Stomach (tissue), 9 donors: ENCODE results near the gene GNE. TPM values are rescaled to one million over a fixed set of nuclear protein-coding genes. Genes with fewer than 3 reads are reported as not detected.
"Not testable (repeated sequence)": the region's sequence is repeated elsewhere in the genome, so short reads cannot be mapped to it uniquely, and the experiment has no call there.

Experiments
- DNase-seq, 2 donors: peaks; one replicate each; pipeline versions ENCODE4 v3.0.0 to v3.0.0-alpha.2; 2013 to 2019
- H3K27ac ChIP-seq, 5 donors: fragments of 200-600 bp in 4 of 5; sonication (generic) in 4 of 5; one replicate each; pipeline ENCODE4 v1.5.1; 2013 to 2019; ENCODE audit warnings: mild to moderate bottlenecking in 1 of 5, moderate library complexity in 1 of 5
- H3K27me3 ChIP-seq, 3 donors: fragments of 200-600 bp; sonication (generic); one replicate each; pipeline ENCODE4 v1.5.1; 2017 to 2019; ENCODE audit warnings: mixed run types in 1 of 3
- H3K36me3 ChIP-seq, 4 donors: fragments of 200-600 bp; sonication (generic); 1 replicate in 3 of 4; 2 replicates in 1 of 4; pipeline ENCODE4 v1.5.1; 2016 to 2019
- H3K4me1 ChIP-seq, 4 donors: fragments of 200-600 bp; sonication (generic); one replicate each; pipeline ENCODE4 v1.5.1; 2016 to 2019
- H3K4me3 ChIP-seq, 4 donors: fragments of 200-600 bp; sonication (generic) in 3 of 4; one replicate each; pipeline ENCODE4 v1.5.1; 2016 to 2019; ENCODE audit warnings: mild to moderate bottlenecking in 1 of 4
- H3K9me3 ChIP-seq, 4 donors: fragments of 200-600 bp; sonication (generic); one replicate each; pipeline ENCODE4 v1.5.1; 2016 to 2019
- EP300 ChIP-seq: sonication (generic); formaldehyde crosslinking; IDR thresholded peaks from one replicate; pipeline ENCODE4 v1.6.1; 2017; ENCODE audit warnings: antibody characterized with exemption
- POLR2A ChIP-seq, 4 donors: fragments of 450-650 bp; IDR thresholded peaks; one replicate each; pipeline ENCODE4 v1.6.1; 2016; ENCODE audit warnings: antibody characterized with exemption in 4 of 4, control low read depth in 2 of 4, mild to moderate bottlenecking in 1 of 4, moderate library complexity in 1 of 4
- POLR2AphosphoS5 ChIP-seq, 3 donors: sonication (generic); formaldehyde crosslinking; IDR thresholded peaks; one replicate each; pipeline ENCODE4 v1.6.1; 2016; ENCODE audit warnings: antibody characterized with exemption in 3 of 3
- WGBS, 5 donors: extraction: QIAGEN DNeasy Blood & Tissue Kit in 3 of 5; methylation state at CpG; one replicate each; pipeline versions ENCODE4 v1.1.5 to v1.1.7; 2013 to 2018; 5-methylcytosine and 5-hydroxymethylcytosine counted together
- intact Hi-C: fragments of 100-400 bp; cut with DNase I; formaldehyde crosslinking; loops from one replicate; pipeline ENCODE4 v1.15.1; 2023; ENCODE audit warnings: low total_unique reads
- polyA plus RNA-seq, 3 donors: library from polyadenylated mRNA; stranded (reverse); fragments of 200-250 nt; gene quantifications; one replicate each; pipeline ENCODE4 v1.2.3, GENCODE V29; 2013
- total RNA-seq, 5 donors: library from RNA; depleted of rRNA; stranded (reverse); fragments of >200 nt; gene quantifications; one replicate each; pipeline versions ENCODE4 v1.1.0 to v1.2.3, GENCODE V29; 2014 to 2016
- TF ChIP-seq, protein P1 (sequence below), 7 experiments: fragments of 450-650 bp in 4 of 7; fragments of 200-600 bp in 3 of 7; sonication (generic) in 3 of 7; IDR thresholded peaks; one replicate each; pipeline ENCODE4 v1.5.1; 2016 to 2019; ENCODE audit warnings: antibody characterized with exemption in 7 of 7, control low read depth in 2 of 7, mild to moderate bottlenecking in 1 of 7
- donor health status: healthy with polysubstance abuse.
- donor health status: Bipolar disorder and iron deficiency.
- donor health status: healthy.

The GNE gene
- total and polyA plus RNA-seq, 8 donors, result 2.3 to 63.1 (median 11.4) TPM

DNA sequence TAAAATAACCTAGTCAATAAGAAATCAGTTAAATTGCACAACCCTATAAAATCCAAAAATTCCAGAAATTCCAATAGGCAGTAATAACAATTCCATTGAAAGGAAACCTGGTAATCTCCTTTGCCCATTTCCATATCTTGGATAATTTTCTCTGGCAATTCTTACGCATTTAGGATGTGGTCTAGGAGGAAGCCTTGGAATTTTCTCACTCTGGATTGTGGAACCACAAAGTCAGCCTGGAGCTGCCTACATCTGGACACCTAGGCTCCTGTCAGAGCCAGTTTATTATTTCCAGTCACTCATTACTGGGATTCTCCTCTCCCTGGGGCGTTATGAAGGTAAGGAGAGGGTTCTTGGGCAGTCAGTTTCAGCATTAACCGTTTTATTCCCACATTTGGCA lies 40.3 kb upstream of the GNE start:
- Histone ChIP-seq H3K27ac (no peak overlapping the region), H3K4me3 (no peak overlapping the region), H3K27me3 (no peaks in the 10 kb centered on the region), H3K36me3 (no peaks in the 10 kb centered on the region), H3K4me1 (peaks cover 0 to 19% (median 5%) of the 10 kb centered on the region in 4 donors), H3K9me3 (no peaks in the 10 kb centered on the region)
- WGBS, 5 donors, result 75 to 89% (median 84%) methylated on average over 3 of the region's 3 CpGs
- TF ChIP-seq, protein P1, sequence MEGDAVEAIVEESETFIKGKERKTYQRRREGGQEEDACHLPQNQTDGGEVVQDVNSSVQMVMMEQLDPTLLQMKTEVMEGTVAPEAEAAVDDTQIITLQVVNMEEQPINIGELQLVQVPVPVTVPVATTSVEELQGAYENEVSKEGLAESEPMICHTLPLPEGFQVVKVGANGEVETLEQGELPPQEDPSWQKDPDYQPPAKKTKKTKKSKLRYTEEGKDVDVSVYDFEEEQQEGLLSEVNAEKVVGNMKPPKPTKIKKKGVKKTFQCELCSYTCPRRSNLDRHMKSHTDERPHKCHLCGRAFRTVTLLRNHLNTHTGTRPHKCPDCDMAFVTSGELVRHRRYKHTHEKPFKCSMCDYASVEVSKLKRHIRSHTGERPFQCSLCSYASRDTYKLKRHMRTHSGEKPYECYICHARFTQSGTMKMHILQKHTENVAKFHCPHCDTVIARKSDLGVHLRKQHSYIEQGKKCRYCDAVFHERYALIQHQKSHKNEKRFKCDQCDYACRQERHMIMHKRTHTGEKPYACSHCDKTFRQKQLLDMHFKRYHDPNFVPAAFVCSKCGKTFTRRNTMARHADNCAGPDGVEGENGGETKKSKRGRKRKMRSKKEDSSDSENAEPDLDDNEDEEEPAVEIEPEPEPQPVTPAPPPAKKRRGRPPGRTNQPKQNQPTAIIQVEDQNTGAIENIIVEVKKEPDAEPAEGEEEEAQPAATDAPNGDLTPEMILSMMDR (IDR thresholded peaks at IDR 0.05), result no peak
- TF ChIP-seq POLR2A (IDR thresholded peaks at IDR 0.05), result no peak
- no peak for TF ChIP-seq POLR2AphosphoS5 (IDR thresholded peaks at IDR 0.05)
- no peak for TF ChIP-seq EP300
- intact Hi-C loops, result no loop called here
- DNase-seq, result no peak

DNA sequence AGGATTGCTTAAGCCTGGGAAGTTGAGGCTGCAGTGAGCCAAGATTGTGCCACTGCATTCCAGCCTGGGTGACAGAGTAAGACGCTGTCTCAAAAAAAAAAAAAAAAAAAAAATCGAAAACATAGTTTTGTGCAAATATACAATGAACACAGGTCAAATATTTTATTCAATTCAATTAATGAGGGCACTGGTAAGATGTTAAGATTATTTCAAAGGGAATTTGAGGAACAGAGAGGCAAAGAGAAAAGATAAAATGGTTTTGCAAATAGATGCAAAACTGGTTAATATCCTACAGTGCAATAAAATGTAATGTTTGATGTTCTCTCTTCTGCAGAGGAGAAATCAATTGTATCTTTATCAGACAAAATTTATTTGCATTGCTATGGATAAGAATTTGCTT lies 39.5 kb upstream of the GNE start:
- H3K27ac ChIP-seq, result peak overlapping the region in 1 of 5 donors; percentile 56
- WGBS, 5 donors, result 26 to 66% (median 50%) methylated on average over 2 of the region's 2 CpGs
- no peak overlapping the region for H3K4me3 ChIP-seq
- DNase-seq, result no peak
- intact Hi-C loops, result no loop called here
- no peaks in the 10 kb centered on the region for H3K9me3 ChIP-seq
- TF ChIP-seq POLR2A (IDR thresholded peaks at IDR 0.05), result no peak
- TF ChIP-seq, protein P1 (IDR thresholded peaks at IDR 0.05), result no peak
- no peak for TF ChIP-seq EP300
- no peak for TF ChIP-seq POLR2AphosphoS5 (IDR thresholded peaks at IDR 0.05)
- peaks cover 0 to 19% (median 5%) of the 10 kb centered on the region in 4 donors for H3K4me1 ChIP-seq
- H3K36me3 ChIP-seq, result no peaks in the 10 kb centered on the region
- H3K27me3 ChIP-seq, result no peaks in the 10 kb centered on the region

DNA sequence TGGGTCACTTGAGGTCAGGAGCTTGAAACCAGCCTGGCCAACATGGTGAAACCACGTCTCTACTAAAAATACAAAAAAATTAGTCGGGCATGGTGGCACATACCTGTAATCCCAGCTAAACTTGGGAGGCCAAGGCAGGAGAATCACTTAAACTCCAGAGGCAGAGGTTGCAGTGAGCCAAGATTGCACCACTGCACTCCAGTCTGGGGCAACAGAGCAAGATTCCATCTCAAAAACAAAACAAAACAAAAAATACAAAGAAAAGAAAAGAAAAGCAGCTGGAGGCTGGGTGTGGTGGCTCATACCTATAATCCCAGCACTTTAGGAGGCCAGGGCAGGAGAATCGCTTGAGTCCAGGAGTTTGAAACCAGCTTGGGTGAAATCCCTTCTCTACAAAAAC lies 36.7 kb upstream of the GNE start:
- H3K27me3 ChIP-seq, DNase-seq, intact Hi-C loops, H3K27ac ChIP-seq, H3K36me3 ChIP-seq, H3K9me3 ChIP-seq, H3K4me3 ChIP-seq: not testable (repeated sequence)
- 90 to 98% (median 94%) methylated on average over 3 of the region's 3 CpGs for WGBS, 5 donors
- H3K4me1 ChIP-seq, result peaks cover 0 to 19% (median 5%) of the 10 kb centered on the region in 4 donors

DNA sequence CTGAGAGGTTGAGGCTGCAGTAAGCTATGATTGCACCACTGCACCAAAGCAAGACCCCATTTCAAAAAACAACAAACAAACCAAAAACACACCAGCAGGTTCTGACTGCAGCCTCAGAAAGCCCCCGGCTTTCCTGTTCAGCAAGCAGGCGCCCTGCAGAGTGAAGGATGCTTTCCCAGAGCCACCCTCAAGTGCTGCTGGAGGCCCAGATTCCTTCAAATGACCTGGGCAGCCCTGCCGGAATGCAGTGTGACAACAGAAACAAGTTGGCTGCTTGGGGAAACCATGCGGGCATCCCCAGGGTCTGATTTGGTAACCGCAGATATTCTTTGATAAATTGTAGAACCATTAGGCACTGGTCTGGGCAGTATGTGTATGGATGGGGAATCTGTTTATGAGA lies 35.7 kb upstream of the GNE start:
- intact Hi-C loops, result no loop called here
- Histone ChIP-seq H3K4me3 (no peak overlapping the region), H3K27me3 (no peaks in the 10 kb centered on the region), H3K9me3 (no peaks in the 10 kb centered on the region), H3K4me1 (peaks cover 0 to 19% (median 5%) of the 10 kb centered on the region in 4 donors), H3K27ac (no peak overlapping the region), H3K36me3 (no peaks in the 10 kb centered on the region)
- no peak for DNase-seq
- TF ChIP-seq EP300, result no peak
- TF ChIP-seq, protein P1 (IDR thresholded peaks at IDR 0.05), result no peak
- TF ChIP-seq POLR2AphosphoS5 (IDR thresholded peaks at IDR 0.05), result no peak
- TF ChIP-seq POLR2A (IDR thresholded peaks at IDR 0.05), result no peak
- WGBS, 5 donors, result 69 to 92% (median 86%) methylated on average over 3 to 5 of the region's 5 CpGs

DNA sequence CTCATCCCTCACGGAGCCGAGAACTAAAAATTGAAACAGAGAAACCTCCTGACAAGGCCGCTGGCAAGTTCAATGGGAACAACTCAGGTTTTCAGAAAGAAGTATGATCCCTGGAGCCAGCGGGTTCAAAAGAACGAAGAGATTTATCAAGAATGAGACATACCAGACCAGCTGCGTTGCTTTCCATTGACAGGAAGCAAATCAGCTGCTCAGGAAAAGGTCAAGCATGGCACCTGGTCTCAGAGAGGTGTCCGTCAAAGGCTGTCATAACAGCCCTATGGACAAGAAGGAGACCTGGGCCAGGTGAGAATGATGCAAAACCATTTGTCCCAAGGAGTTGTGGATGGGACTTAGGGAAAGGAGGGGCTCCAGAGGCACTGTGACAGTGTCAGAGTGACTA lies 34.9 kb upstream of the GNE start:
- Histone ChIP-seq H3K4me3 (no peak overlapping the region), H3K36me3 (no peaks in the 10 kb centered on the region), H3K9me3 (no peaks in the 10 kb centered on the region), H3K27ac (no peak overlapping the region), H3K4me1 (peaks cover 0 to 19% (median 5%) of the 10 kb centered on the region in 4 donors), H3K27me3 (no peaks in the 10 kb centered on the region)
- WGBS, 5 donors, result 86 to 94% (median 92%) methylated on average over 7 of the region's 7 CpGs
- TF ChIP-seq EP300 (no peak), POLR2AphosphoS5 (IDR thresholded peaks at IDR 0.05) (no peak), POLR2A (IDR thresholded peaks at IDR 0.05) (no peak)
- TF ChIP-seq, protein P1 (IDR thresholded peaks at IDR 0.05), result no peak
- intact Hi-C loops, result no loop called here
- DNase-seq, result no peak
